ENCODE results near the gene SMYD1.

Gene SMYD1

DNA sequence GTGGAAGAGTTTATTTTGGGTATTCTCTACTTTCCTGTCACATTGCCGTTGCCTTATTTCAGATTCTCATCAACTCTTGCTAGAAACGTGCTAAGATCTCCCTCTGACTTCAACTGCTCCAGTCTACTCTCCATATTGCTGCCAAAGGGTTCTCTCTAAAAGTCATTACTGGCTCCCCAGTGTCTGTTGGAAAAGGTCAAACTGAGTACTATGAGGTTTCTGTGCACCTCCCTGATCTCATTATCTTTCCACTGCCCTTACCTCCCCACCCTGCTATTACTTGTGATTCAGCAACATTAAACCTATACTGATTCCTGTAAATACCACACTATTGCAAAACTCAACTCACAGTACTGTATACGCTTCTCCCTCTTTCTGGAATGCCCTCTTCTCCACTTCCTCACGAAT is 10.2 kb upstream of the SMYD1 start:
- no peak for DNase-seq

- no peak for DNase-seq
Observed at GRCh38 chr2:88058191-88058590, 9.4 kb upstream of the SMYD1 start.

DNA sequence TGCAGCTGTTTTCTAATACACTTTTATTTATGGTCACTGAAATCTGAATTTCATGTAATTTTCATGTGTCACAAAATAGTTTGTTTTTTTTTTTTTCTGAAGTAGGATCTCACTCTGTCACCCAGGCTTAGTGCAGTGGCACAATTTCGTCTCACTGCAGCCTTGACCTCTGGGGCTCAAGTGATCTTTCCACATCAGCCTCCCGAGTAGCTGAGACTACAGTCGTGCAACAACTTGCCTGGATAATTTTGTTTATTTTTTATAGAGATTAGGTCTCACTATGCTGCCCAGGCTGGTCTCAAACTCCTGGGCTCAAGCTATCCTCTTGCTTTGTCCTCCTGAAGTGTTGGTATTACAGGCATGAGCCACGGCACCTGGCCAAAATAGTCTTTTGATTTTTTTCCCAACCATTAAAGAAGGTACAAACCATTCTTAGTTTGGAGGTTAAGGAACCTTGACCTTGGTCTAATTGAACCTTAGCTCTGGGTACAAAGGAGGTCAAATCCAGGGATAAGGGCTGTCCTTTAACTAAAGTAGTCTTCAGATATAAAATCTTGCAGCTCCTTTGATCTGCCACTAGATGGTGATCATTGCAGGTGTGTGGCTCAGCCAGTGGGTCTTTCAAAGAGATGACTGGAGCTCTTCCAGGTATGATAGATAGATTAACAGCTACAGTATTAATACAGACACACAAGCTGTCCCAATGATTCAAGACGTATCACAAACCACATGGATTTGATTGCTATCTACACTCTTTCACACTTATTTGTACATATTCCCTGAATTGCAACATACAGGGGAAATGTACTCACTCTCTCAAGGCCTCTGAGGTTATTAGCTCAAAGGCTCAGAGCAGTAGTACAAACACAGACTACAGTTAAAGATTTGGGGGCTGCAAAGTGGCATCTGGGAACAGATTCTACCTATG is 7.4 kb upstream of the SMYD1 start:
- DNase-seq, result no peak

GRCh38 chr2:88060907-88061275 is 6.7 kb upstream of the SMYD1 start:
- DNase-seq, result no peak

DNA sequence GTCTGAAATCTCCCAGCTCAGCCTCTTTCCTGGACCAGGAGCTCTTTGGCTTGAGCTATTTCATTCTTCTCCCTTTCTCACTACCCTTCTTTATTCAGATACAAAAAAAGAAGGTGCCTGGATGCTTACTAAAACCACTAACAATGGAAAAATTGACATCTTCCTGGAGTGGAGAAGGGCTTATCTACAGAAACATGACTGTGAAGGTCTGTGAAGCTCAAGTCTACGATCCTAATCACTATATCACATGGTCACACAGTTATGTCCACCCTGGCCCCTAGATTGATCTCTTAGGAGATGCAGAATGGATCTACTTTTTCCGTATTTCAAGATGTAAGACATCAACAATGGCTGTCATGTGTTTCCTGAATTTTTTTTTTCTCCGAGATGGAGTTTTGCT is 6.3 kb upstream of the SMYD1 start:
- no peak for DNase-seq

- DNase-seq, result no peak
Observed at GRCh38 chr2:88066543-88066942, 1.1 kb upstream of the SMYD1 start.

DNA sequence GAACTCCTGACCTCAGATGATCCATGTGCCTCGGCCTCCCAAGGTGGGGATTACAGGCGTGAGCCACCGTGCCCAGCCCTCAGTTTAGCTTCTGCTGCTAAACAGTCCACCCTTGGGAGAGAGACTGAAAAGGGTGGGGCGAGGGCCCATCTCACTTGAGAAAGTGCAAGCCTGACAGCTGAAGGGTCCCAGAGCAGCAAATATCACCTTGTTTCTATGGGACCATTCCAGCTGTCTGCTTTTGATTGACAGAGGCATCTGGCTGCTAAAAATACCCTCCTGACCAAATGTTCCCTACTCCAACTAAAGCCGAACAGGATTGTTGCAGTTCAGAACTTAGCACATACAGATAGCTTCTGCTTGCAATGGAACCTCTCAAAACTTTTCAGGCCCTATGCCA is 436 bp upstream of the SMYD1 start:
- peak; percentile 74 for DNase-seq

GRCh38 chr2:88068044-88068443 is 419 bp downstream of the SMYD1 start:
- DNase-seq, result no peak

DNA sequence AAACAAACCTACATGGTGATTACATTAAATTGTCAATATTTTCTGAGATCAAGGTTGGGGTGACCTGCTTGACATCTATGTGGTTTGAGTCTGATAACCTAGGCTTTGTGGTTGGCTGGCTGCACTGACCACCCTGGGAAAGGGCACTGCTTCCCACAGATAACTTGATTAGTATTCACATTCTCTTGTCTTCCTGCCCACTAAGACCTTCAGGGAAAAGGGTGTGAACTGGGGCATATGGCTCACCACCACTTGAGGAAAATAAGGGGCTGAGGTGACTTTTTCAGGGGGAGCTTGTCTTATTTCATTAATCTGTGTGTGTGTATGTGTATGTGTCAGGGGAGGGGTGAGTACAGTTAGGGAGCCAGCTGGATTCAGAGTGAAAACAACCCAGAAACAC is 1.5 kb downstream of the SMYD1 start:
- no peak for DNase-seq

GRCh38 chr2:88070055-88070454 is 2.4 kb downstream of the SMYD1 start:
- no peak for DNase-seq

- DNase-seq, result no peak
Observed at GRCh38 chr2:88071365-88071764, 3.7 kb downstream of the SMYD1 start.

DNA sequence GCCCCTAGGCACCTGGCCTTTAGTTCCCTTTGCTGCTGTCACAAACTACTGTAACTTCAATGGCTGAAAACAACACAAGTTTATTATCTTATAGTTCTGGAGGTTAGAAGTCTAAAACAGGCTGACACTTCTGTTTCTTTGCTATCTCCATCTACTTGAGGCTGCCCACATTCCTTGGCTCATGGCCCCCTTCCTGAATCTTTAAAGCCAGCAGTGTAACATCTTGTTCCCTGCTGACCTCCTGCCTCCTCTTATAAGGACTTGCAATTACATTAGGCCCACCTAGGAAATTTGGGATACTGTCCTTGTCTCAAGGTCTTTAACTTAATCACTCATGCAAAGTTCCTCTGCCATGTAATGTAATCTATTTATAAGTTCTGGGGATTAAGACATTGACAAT is 6.5 kb downstream of the SMYD1 start:
- no peak for DNase-seq

DNA sequence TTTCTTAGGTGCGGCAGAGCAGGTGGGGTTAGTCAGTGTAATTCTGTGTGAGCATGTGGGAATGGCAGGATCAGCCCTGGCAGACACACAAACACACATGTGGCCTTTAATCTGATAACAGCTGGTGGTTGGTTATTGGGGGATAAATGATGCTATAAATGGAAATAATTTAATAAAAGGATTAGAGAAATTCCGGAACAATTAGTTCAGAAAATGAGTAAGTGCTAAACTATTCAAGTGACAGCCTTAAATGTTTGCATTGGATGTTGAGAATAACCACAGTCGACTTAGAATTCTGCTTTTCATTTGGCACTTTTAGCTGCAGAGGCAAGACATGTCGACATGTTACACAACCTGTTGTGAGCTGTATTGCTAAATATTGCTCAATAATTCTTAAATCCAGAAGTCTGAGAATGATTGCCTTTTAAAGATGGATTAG is 7.2 kb downstream of the SMYD1 start:
- DNase-seq, result no peak

DNA sequence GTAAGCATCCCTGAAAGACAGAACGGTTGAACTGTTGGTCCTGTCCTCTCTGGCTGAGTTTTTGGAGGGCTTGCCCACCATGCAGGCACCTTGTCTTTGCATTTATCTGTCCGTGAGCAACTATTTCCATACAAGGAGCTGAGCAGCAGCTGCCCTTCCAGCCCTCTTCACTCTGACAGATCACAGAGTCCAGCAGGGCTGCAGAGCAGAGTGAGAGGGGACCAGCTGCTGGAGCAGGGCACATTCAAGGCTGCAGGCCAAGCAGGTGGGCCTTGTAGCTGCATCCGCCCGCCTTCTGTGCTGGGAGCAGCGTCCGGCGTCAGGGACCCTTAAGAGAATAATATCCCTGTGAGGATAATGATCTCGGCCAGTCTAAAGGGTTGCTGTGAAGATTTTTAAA is 9.5 kb downstream of the SMYD1 start:
- peak; percentile 69 for DNase-seq

- DNase-seq, result no peak
Observed at GRCh38 chr2:88078643-88079172, 11.1 kb downstream of the SMYD1 start.

DNA sequence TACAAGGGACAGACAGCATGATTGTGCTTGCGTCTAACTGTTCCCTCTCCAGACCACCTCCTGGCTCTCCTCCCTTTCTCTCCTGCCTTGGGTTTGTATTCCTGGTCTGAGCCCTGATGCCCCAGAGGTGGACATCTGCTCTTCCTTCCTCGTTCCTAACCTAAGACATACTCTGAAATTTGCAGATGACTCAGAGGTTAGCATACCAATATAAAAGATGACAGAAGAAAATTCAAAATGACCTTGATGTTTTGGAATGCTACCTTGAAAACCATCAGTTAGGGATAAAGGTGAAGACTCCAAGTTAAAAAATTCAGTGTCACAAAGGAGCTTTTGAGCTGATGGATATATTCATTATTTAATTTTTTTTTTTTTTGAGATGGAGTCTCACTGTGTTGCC is 12.9 kb downstream of the SMYD1 start:
- DNase-seq, result no peak

GRCh38 chr2:88081924-88082608 is 14.4 kb downstream of the SMYD1 start:
- DNase-seq, result no peak

DNA sequence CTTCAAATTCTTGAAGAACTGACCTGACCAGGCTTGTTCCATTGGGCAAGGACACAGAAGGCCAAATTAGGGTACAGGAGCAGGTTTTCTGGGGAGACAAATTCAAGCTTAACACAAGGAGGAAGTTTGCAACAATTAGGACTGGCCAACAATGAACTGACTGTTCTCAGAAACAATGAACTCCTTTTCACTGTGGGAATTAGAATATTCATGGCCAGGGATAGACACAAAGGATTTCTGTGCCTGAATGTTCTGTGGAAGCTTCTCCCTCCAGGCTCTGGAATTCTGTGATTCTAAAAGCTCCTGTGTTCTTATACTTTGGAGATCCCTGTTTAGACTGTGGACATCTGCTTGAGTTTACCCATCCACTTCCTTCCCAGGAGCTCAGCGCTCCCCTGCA is 15.2 kb downstream of the SMYD1 start:
- no peak for DNase-seq

GRCh38 chr2:88085099-88085498 is 17.5 kb downstream of the SMYD1 start:
- DNase-seq, result no peak

DNA sequence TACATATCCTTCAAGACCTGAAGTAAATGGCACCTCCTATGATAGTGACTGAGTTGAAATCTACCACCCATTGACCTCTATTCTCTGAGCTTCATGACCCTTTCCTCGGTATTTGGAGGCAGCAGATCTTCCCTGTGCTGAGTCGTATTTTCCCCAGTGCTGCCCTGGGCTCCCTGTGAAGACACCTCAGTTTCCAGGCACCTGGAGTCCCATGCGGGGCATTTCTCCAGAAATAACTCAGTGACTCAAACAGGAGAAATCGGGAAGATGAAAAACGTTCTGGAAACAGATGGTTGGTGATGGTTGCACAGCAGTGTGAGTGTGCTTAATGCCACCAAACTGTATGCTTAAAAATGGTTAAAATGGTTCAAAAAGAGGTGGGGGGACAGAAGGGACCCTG is 18.0 kb downstream of the SMYD1 start:
- no peak for DNase-seq

GRCh38 chr2:88086401-88086800 is 18.8 kb downstream of the SMYD1 start:
- no peak for DNase-seq

GRCh38 chr2:88087073-88087472 is 19.4 kb downstream of the SMYD1 start:
- no peak for DNase-seq

DNA sequence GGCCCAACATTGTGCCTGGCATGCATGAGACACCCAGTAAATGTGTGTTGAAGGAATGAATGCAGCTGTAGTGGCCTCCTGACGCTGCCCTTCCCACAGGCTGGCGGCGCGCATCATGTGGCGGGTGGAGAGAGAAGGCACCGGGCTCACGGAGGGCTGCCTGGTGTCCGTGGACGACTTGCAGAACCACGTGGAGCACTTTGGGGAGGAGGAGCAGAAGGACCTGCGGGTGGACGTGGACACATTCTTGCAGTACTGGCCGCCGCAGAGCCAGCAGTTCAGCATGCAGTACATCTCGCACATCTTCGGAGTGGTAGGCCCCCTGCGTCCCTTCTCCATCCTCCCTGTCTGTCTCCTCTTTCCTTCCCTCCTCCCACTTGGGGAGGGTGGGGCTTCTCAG is 20.1 kb downstream of the SMYD1 start:
- no peak for DNase-seq

DNA sequence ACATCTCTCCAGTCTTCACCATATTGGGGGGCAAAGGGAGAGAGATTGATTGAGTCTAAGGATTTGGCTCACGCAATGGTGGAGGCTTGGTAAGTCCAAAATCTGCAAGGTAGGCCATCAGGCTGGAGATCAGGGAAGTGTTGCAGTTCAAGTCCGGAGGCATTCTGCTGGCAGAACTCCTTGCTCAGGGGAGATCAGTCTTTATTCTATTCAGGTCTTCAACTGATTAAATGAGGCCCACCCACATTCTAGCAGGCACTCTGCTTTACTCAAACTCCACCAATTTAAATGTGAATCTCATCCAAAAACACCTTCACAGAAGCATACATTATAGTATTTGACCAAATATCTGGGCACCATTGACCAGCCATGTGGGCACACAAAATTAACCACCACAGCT is 21.4 kb downstream of the SMYD1 start:
- no peak for DNase-seq
